ENCODE results near the gene FLNB. TPM values are rescaled to one million over a fixed set of nuclear protein-coding genes. Genes with fewer than 3 reads are reported as not detected.
"Not testable (repeated sequence)": the region's sequence is repeated elsewhere in the genome, so short reads cannot be mapped to it uniquely, and the experiment has no call there.

The FLNB gene
- total RNA-seq, 1 donor from 2014 or later, result 30.0 TPM

- DNase-seq, result no peak
- ATAC-seq (ENCODE audit: poor library complexity), result no peak
- intact Hi-C loops (cut with DNase I), result no loop called here
These were observed 33.7 kb downstream of the FLNB start for GRCh38 chr3:58041826-58042324.

- DNase-seq (no peak), ATAC-seq (ENCODE audit: poor library complexity) (no peak)
- intact Hi-C loops (cut with DNase I), result no loop called here
These were observed 34.9 kb downstream of the FLNB start for GRCh38 chr3:58042947-58043707.

DNA sequence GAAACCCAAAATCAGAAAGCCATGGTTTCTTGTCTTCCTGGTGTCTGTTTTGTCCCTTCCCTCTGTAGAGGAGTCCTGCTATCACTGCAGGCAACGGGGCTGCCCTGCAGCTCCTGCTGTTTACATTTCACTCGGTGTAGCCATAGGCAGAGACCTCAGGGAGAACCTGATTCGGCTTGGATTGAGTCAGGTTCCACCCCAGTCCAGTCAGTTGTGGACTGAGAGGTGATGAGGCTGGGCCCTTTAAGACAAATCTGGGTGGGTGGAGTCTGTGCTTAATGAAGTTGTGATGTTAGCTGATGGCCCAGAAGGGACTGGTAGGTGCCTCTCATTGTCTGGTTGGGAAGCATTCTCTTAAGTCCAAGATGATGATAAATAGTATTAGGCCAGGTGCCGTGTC lies 35.7 kb downstream of the FLNB start:
- no peak for ATAC-seq (ENCODE audit: poor library complexity)
- intact Hi-C loops (cut with DNase I), result no loop called here
- no peak for DNase-seq

DNA sequence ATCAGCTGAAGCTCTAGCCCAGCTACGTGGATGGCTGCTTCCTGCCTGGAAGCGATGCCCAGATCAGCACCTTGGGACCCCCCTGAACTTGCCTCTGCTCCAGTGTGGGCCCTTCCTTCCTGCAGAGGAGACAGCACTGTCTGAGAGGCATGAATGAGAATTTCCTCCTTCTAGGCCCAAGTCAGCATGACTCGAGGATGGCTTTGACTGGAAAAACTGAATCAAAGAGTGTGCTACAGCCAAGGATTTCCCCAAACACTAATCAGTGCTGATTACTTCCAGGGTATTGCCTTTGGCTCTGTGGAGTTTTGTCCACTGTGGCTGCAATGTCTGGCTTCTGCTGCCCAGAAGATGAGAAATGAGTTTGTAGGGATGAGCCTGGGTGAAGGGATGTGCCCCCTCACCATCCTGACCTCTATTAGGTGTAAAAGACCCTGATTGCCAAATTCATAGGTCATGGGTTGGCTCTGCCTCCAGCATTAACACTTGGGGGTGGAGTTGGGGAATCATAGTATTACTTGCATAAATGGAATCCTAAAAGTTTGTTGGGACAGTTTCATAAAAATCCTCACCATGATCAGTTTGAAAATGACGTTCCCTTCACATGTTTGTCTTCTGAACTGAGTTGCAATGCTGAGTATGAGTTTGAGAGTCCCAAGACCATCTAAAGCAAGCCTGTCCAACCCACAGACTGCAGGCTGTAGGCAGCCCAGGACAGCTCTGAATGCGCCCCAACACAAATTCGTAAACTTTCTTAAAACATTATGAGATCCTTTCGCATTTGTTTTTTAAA lies 36.7 kb downstream of the FLNB start:
- DNase-seq, result no peak
- peak; percentile 43 for ATAC-seq (ENCODE audit: poor library complexity)
- intact Hi-C loops (cut with DNase I), result no loop called here

GRCh38 chr3:58047826-58048225 lies 39.6 kb downstream of the FLNB start:
- ATAC-seq (ENCODE audit: poor library complexity) (no peak), DNase-seq (no peak)
- intact Hi-C loops (cut with DNase I), result no loop called here

- ATAC-seq (ENCODE audit: poor library complexity) (peak; percentile 46), DNase-seq (no peak)
- intact Hi-C loops (cut with DNase I), result no loop called here
These were observed 40.1 kb downstream of the FLNB start for GRCh38 chr3:58048301-58048700.

DNA sequence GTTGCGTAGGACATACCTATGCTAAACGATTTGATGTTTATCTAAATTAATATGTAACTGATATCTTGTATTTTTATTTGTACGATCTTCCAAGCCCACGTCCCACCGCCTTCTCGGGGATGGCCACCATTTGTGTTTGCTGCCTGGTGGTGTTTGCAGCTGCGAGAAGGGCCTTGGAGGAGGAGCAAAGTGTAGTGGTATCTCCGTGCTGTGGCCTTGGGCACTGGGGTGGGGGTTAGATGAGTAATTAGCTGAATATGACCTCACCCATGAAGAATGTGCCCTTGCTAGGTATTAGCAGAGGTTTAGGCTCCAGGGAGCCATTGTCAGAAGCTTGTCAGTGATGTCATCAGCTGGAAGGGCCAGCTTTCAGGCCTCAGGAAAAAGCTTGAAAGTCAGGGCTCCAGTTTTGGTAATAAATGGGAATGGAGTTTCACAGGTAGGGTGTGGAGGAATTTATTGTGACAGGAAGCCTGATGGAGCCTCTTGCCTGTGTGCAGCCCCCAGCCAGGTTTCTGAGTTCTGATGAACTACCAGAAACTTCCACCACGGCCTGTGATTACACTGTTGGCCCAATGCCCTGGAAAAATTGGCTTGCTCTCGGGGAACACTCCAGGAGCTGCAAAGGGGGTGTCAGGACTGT lies 41.0 kb downstream of the FLNB start:
- ATAC-seq (ENCODE audit: poor library complexity) (peak; percentile 60), DNase-seq (no peak)
- intact Hi-C loops (cut with DNase I), result no loop called here

- ATAC-seq (ENCODE audit: poor library complexity), result no peak
- DNase-seq, result no peak
- intact Hi-C loops (cut with DNase I), result no loop called here
These were observed 43.0 kb downstream of the FLNB start for GRCh38 chr3:58051196-58051595.

DNA sequence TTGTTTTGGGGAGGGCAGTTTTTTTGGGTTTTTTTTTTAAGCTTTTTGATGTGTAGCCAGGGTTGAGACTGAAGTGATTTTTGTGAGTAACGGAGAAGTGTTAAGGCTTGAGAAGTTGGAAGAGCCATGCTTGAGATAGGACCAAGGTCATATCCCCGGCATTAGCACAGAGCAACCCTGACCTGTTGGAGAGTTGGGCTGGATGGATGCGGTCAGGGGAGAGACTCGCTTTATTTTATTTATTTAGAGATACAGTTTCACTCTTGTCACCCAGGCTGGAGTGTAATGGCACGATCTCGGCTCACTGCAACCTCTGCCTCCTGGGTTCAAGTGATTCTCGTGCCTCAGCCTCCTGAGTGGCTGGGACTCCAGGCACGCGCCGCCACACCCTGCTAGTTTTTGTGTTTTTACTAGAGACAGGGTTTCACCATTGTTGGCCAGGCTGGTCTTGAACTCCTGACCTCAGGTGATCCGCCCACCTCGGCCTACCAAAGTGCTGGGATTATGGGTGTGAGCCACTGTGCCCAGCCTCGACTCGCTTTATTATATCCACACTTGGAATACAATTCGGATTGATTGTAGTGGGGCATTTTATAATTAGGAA lies 43.5 kb downstream of the FLNB start:
- DNase-seq; ATAC-seq (ENCODE audit: poor library complexity); intact Hi-C loops (cut with DNase I): not testable (repeated sequence)

GRCh38 chr3:58052373-58053273 lies 44.4 kb downstream of the FLNB start:
- intact Hi-C loops (cut with DNase I), result no loop called here
- ATAC-seq (ENCODE audit: poor library complexity) (peak; percentile 60), DNase-seq (peak; percentile 85)

GRCh38 chr3:58054652-58055051 lies 46.4 kb downstream of the FLNB start:
- DNase-seq (no peak), ATAC-seq (ENCODE audit: poor library complexity) (no peak)
- intact Hi-C loops (cut with DNase I), result no loop called here

GRCh38 chr3:58055314-58055713 lies 47.1 kb downstream of the FLNB start:
- intact Hi-C loops (cut with DNase I), result no loop called here
- no peak for ATAC-seq (ENCODE audit: poor library complexity)
- no peak for DNase-seq

DNA sequence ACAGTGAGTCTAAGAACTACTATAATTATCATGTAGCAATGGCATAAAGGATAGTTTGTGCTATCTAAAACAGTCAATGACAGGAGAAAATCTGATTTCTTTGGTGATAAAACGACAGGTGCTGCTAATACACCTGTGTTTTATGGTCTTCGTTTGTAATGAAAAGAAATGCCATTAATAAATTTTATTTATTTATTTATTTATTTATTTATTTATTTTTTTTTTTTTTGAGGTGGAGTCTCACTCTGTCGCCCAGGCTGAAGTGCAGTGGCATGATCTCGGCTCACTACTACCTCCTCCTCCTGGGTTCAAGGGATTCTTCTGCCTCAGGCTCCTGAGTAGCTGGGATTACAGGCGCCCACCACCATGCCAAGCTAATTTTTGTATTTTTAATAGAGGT lies 47.7 kb downstream of the FLNB start:
- ATAC-seq (ENCODE audit: poor library complexity); DNase-seq; intact Hi-C loops (cut with DNase I): not testable (repeated sequence)

DNA sequence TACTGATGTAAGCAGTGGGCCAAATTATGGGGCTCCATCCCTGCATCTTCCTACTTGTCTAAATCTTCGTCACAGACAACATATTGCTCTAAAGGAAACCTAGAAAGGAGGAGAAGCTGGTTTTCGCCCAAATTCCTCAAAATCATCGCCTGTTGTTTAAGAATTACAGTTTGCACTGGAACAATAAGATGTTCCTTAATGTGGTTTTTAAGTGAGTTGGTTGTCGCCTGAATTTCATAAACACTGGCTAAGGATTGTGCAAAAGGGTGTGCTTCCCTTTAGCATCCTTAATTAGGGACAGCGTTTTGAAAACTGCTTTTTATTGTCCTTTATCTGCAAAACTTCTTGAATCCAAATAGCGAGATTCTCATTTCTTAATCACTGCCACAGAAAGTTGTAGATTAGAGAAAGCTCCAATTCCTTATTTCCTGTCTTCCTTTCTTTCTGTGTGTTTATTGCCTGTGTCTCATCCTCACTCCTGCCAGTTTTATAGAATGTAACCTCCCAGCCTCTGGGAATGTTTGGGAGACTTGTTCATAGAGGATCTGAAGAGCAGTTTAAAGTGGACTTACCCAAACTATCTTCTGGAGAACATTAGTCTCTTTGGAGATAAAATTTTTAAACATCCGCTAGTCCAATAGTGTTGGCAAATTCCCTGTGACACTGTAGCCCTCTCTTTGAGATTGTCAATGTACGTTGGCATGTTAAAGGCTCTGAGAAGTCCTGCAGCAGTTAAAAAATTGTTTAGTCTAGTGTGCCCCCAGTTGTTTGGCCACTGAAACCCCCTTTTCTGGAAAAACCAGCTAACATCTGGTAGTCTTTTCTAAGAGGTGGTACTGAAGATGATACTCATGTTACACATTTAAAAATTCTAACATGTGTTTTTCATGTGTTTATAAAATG lies 50.4 kb downstream of the FLNB start:
- intact Hi-C loops (cut with DNase I), result no loop called here
- ATAC-seq (ENCODE audit: poor library complexity) (no peak), DNase-seq (no peak)

GRCh38 chr3:58059349-58060321 lies 51.4 kb downstream of the FLNB start:
- DNase-seq (no peak), ATAC-seq (ENCODE audit: poor library complexity) (peak; percentile 47)
- intact Hi-C loops (cut with DNase I), result no loop called here

GRCh38 chr3:58062472-58062871 lies 54.2 kb downstream of the FLNB start:
- intact Hi-C loops (cut with DNase I), result no loop called here
- no peak for DNase-seq

More at GRCh38 chr3:58062472-58062871, 54.2 kb downstream of the FLNB start:
- peak; percentile 41 for ATAC-seq (ENCODE audit: poor library complexity)
